HG03558 (cell line): ENCODE measurements around the gene DNAH8.

Source experiments
- ATAC-seq: cut with Tn5 transposase; IDR thresholded peaks from one replicate; pipeline ENCODE4 v1.9.1; 2021; ENCODE audit warnings: moderate number of reproducible peaks; ENCODE audit not compliant: unreplicated experiment; ENCODE audit errors: extremely low read depth

DNAH8 gene

GRCh38 chr6:38997128-38997761 is 282.1 kb downstream of the DNAH8 start:
- ATAC-seq: no peak

- no peak for ATAC-seq
Measured at GRCh38 chr6:39003072-39003471, 288.0 kb downstream of the DNAH8 start.

- no peak for ATAC-seq
Measured at GRCh38 chr6:39003492-39003891, 288.4 kb downstream of the DNAH8 start.

- no peak for ATAC-seq
Measured at GRCh38 chr6:39004801-39005200, 289.7 kb downstream of the DNAH8 start.

- ATAC-seq: no peak
Measured at GRCh38 chr6:39005774-39006173, 290.7 kb downstream of the DNAH8 start.

- no peak for ATAC-seq
Measured at GRCh38 chr6:39007575-39007974, 292.5 kb downstream of the DNAH8 start.

- no peak for ATAC-seq
Measured at GRCh38 chr6:39008737-39009136, 293.6 kb downstream of the DNAH8 start.

- no peak for ATAC-seq
Measured at GRCh38 chr6:39009476-39009875, 294.4 kb downstream of the DNAH8 start.

GRCh38 chr6:39016839-39017546 is 301.9 kb downstream of the DNAH8 start:
- ATAC-seq: no peak

- no peak for ATAC-seq
Measured at GRCh38 chr6:39017547-39017880, 302.4 kb downstream of the DNAH8 start.

GRCh38 chr6:39018103-39018502 is 303.0 kb downstream of the DNAH8 start:
- no peak for ATAC-seq

GRCh38 chr6:39020136-39020535 is 305.0 kb downstream of the DNAH8 start:
- ATAC-seq: no peak

GRCh38 chr6:39021041-39021440 is 305.9 kb downstream of the DNAH8 start:
- no peak for ATAC-seq

GRCh38 chr6:39021779-39022178 is 306.7 kb downstream of the DNAH8 start:
- no peak for ATAC-seq

- no peak for ATAC-seq
Measured at GRCh38 chr6:39026175-39026574, 311.1 kb downstream of the DNAH8 start.

- no peak for ATAC-seq
Measured at GRCh38 chr6:39029156-39030011, 314.3 kb downstream of the DNAH8 start.

GRCh38 chr6:39035681-39036080 is 320.6 kb downstream of the DNAH8 start:
- ATAC-seq: no peak

- ATAC-seq: no peak
Measured at GRCh38 chr6:39037082-39037508, 322.0 kb downstream of the DNAH8 start.

GRCh38 chr6:39037707-39038106 is 322.6 kb downstream of the DNAH8 start:
- no peak for ATAC-seq

GRCh38 chr6:39040080-39040673 is 325.1 kb downstream of the DNAH8 start:
- no peak for ATAC-seq

- ATAC-seq: no peak
Measured at GRCh38 chr6:39041072-39041471, 326.0 kb downstream of the DNAH8 start.
